Breast epithelium (tissue), 4 donors: Measurements from ENCODE around the gene OTULIN. TPM values are rescaled to one million over a fixed set of nuclear protein-coding genes. Genes with fewer than 3 reads are reported as not detected.

Source experiments
- DNase-seq, 2 donors: peaks; one replicate each; pipeline ENCODE4 v3.0.0-alpha.2; 2019; ENCODE audit warnings: low spot score in 2 of 2
- H3K27ac ChIP-seq, 2 donors: fragments of 200-600 bp; sonication (generic) in 1 of 2; one replicate each; pipeline ENCODE4 v1.5.1; 2016 to 2019; ENCODE audit warnings: mild to moderate bottlenecking in 1 of 2
- H3K27me3 ChIP-seq, 2 donors: fragments of 200-600 bp; sonication (generic) in 1 of 2; one replicate each; pipeline versions ENCODE4 v1.5.1 to v1.6.0; 2017 to 2019; ENCODE audit warnings: control low read depth in 1 of 2, mild to moderate bottlenecking in 1 of 2
- H3K36me3 ChIP-seq: fragments of 200-600 bp; one replicate; pipeline ENCODE4 v1.5.1; 2019
- H3K4me1 ChIP-seq, 2 donors: fragments of 200-600 bp; sonication (generic); one replicate each; pipeline ENCODE4 v1.5.1; 2016 to 2019; ENCODE audit warnings: control low read depth in 1 of 2
- H3K4me3 ChIP-seq, 3 donors: fragments of 200-600 bp; sonication (generic); 1 replicate in 2 of 3; 2 replicates in 1 of 3; pipeline ENCODE4 v1.5.1; 2016 to 2019; ENCODE audit warnings: mild to moderate bottlenecking in 3 of 3, moderate library complexity in 2 of 3
- H3K9me3 ChIP-seq, 2 donors: fragments of 200-600 bp; sonication (generic) in 1 of 2; one replicate each; pipeline ENCODE4 v1.5.1; 2016 to 2019; ENCODE audit warnings: control low read depth in 1 of 2
- POLR2A ChIP-seq: fragments of 450-650 bp; IDR thresholded peaks from one replicate; pipeline ENCODE4 v1.6.1; 2016; ENCODE audit warnings: antibody characterized with exemption, mild to moderate bottlenecking, moderate library complexity
- POLR2AphosphoS5 ChIP-seq, 3 donors: sonication (generic); formaldehyde crosslinking; IDR thresholded peaks; one replicate each; pipeline ENCODE4 v1.6.1; 2017; ENCODE audit warnings: antibody characterized with exemption in 3 of 3
- intact Hi-C: fragments of 100-400 bp; cut with DNase I; formaldehyde crosslinking; loops from one replicate; pipeline ENCODE4 v1.15.1; 2023; ENCODE audit warnings: low total_unique reads
- total RNA-seq, 3 donors: library from RNA; depleted of rRNA; stranded (reverse); fragments of >200 nt; gene quantifications; one replicate each; pipeline ENCODE4 v1.1.0, GENCODE V29; 2016
- TF ChIP-seq, protein P1 (sequence below), 3 donors: fragments of 450-650 bp; IDR thresholded peaks; one replicate each; pipeline ENCODE4 v1.5.1; 2016 to 2017; ENCODE audit warnings: antibody characterized with exemption in 3 of 3, mild to moderate bottlenecking in 3 of 3, moderate library complexity in 3 of 3

OTULIN gene
- total RNA-seq, 3 donors from 2014 or later: 31.0 to 63.7 (median 47.2) TPM

DNA sequence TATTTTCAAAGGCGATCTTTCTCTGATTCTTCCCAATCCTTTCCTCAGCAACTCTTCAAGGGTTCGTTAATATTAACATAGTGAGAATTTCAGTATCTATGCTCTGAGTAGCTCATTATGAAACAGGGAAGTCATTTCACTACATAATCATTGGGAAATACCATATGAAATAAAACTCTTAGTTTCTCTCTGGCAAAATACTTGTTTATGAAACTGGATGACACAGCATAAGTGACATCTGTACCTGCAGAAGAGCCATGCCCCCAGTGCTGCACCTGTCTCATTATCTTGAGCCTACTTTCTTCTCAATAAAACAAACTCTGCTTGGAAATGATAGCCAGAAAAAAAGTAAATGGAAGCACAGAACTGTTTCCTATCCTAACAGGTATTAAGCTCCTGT, 33.8 kb upstream of the OTULIN start:
- Histone ChIP-seq H3K4me1 (no peaks in the 10 kb centered on the region), H3K36me3 (no peaks in the 10 kb centered on the region), H3K27ac (no peak overlapping the region), H3K4me3 (no peak overlapping the region), H3K27me3 (no peaks in the 10 kb centered on the region), H3K9me3 (no peaks in the 10 kb centered on the region)
- intact Hi-C loops: no loop called here
- no peak for DNase-seq
- TF ChIP-seq POLR2AphosphoS5 (IDR thresholded peaks at IDR 0.05) (no peak), POLR2A (no peak)
- TF ChIP-seq, protein P1, sequence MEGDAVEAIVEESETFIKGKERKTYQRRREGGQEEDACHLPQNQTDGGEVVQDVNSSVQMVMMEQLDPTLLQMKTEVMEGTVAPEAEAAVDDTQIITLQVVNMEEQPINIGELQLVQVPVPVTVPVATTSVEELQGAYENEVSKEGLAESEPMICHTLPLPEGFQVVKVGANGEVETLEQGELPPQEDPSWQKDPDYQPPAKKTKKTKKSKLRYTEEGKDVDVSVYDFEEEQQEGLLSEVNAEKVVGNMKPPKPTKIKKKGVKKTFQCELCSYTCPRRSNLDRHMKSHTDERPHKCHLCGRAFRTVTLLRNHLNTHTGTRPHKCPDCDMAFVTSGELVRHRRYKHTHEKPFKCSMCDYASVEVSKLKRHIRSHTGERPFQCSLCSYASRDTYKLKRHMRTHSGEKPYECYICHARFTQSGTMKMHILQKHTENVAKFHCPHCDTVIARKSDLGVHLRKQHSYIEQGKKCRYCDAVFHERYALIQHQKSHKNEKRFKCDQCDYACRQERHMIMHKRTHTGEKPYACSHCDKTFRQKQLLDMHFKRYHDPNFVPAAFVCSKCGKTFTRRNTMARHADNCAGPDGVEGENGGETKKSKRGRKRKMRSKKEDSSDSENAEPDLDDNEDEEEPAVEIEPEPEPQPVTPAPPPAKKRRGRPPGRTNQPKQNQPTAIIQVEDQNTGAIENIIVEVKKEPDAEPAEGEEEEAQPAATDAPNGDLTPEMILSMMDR (IDR thresholded peaks at IDR 0.05): no peak

- Histone ChIP-seq H3K9me3 (no peaks in the 10 kb centered on the region), H3K27me3 (no peaks in the 10 kb centered on the region), H3K4me1 (no peaks in the 10 kb centered on the region), H3K36me3 (no peaks in the 10 kb centered on the region), H3K27ac (no peak overlapping the region), H3K4me3 (no peak overlapping the region)
- TF ChIP-seq POLR2AphosphoS5 (IDR thresholded peaks at IDR 0.05) (no peak), POLR2A (no peak)
- TF ChIP-seq, protein P1 (IDR thresholded peaks at IDR 0.05): no peak
- DNase-seq: no peak
- intact Hi-C loops: no loop called here
These were observed 28.9 kb upstream of the OTULIN start for GRCh38 chr5:14635656-14636055.

DNA sequence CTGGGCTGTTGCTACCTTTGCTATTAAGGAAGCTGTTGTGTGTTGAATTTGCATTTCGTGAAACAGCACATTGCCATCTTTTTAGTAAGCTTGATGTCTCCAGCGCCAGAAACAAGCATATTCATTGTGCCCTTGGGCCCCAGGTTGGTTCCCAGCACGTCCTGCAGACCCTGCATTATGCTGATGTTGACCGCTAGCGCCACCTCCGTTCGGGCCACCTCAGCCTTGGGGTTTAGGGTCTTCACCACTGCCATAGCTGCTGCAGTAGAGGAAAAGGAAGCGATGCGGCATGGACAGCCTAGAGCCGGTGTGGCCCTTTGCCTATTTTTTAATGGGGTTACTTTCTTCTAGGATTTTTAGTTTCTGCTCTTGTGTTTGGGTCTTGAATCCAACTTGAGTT, 23.8 kb upstream of the OTULIN start:
- Histone ChIP-seq H3K27ac (no peak overlapping the region), H3K36me3 (no peaks in the 10 kb centered on the region), H3K27me3 (peaks cover 0 to 3% of the 10 kb centered on the region in 2 donors), H3K4me1 (no peaks in the 10 kb centered on the region), H3K4me3 (no peak overlapping the region), H3K9me3 (no peaks in the 10 kb centered on the region)
- TF ChIP-seq POLR2AphosphoS5 (IDR thresholded peaks at IDR 0.05) (no peak), POLR2A (no peak)
- TF ChIP-seq, protein P1 (IDR thresholded peaks at IDR 0.05): no peak
- no peak for DNase-seq
- intact Hi-C loops: no loop called here

GRCh38 chr5:14644623-14645237, 19.8 kb upstream of the OTULIN start:
- Histone ChIP-seq H3K36me3 (no peaks in the 10 kb centered on the region), H3K27ac (no peak overlapping the region), H3K27me3 (peaks cover 0 to 14% of the 10 kb centered on the region in 2 donors), H3K4me1 (no peaks in the 10 kb centered on the region), H3K9me3 (no peaks in the 10 kb centered on the region), H3K4me3 (no peak overlapping the region)
- DNase-seq: no peak
- TF ChIP-seq POLR2AphosphoS5 (IDR thresholded peaks at IDR 0.05) (no peak), POLR2A (no peak)
- TF ChIP-seq, protein P1 (IDR thresholded peaks at IDR 0.05): no peak
- intact Hi-C loops: no loop called here

- no peaks in the 10 kb centered on the region for H3K9me3 ChIP-seq
- TF ChIP-seq, protein P1 (IDR thresholded peaks at IDR 0.05): no peak
- no peak for TF ChIP-seq POLR2A
- TF ChIP-seq POLR2AphosphoS5 (IDR thresholded peaks at IDR 0.05): no peak
- H3K27me3 ChIP-seq: peaks cover 0 to 14% of the 10 kb centered on the region in 2 donors
- DNase-seq: no peak
- H3K27ac ChIP-seq: no peak overlapping the region
- intact Hi-C loops: no loop called here
- H3K4me3 ChIP-seq: no peak overlapping the region
- no peaks in the 10 kb centered on the region for H3K4me1 ChIP-seq
- no peaks in the 10 kb centered on the region for H3K36me3 ChIP-seq
These were observed 14.5 kb upstream of the OTULIN start for GRCh38 chr5:14650052-14650451.
